Activated naive CD4-positive, alpha-beta T cell treated with anti-CD3 and anti-CD28 coated beads, Interleukin-2, amount 50 U/mL, for 72 hours (primary cell): ENCODE results near the gene MAP9. TPM values are rescaled to one million over a fixed set of nuclear protein-coding genes. Genes with fewer than 3 reads are reported as not detected.
A peak's percentile ranks its signal among the peaks of the same experiment; 100 is the strongest.
"Not testable (repeated sequence)": the region's sequence is repeated elsewhere in the genome, so short reads cannot be mapped to it uniquely, and the experiment has no call there.

ENCODE experiments used
- ATAC-seq, 2 donors: fragments of 150-1000 bp; cut with Tn5 transposase; 2 replicates each; pipeline ENCODE4 v1.10.0; 2021; ENCODE audit warnings: mild to moderate bottlenecking in 2 of 2, moderate library complexity in 2 of 2
- DNase-seq, 2 donors: peaks; one replicate each; pipeline ENCODE4 v3.0.0; 2021 to 2022; ENCODE audit warnings: low spot score in 2 of 2
- H3K27ac Mint-ChIP-seq, 2 donors: one replicate each; pipeline ENCODE4 v1.8.0; 2022; ENCODE audit warnings: mild to moderate bottlenecking in 2 of 2, mixed read lengths in 2 of 2
- H3K36me3 Mint-ChIP-seq, 2 donors: one replicate each; pipeline ENCODE4 v1.8.0; 2022; ENCODE audit warnings: mixed read lengths in 2 of 2
- H3K9me3 Mint-ChIP-seq, 2 donors: one replicate each; pipeline ENCODE4 v1.8.0; 2022; ENCODE audit warnings: mixed read lengths in 2 of 2
- total RNA-seq, 2 donors: library from RNA; stranded (reverse); gene quantifications; one replicate each; pipeline ENCODE4 v1.2.3, GENCODE V29; 2022

MAP9 gene
- total RNA-seq: 1 to 10 TPM; 6.5 to 6.9 TPM

GRCh38 chr4:155376387-155377268, at the start of gene MAP9:
TSS of gene MAP9 (minus strand) at chr4:155376965. CDS start at chr4:155375850, 1,115 bp downstream.
- DNase-seq (peak; percentile 84 to 90), ATAC-seq (peak; percentile 95 to 96)
- no peaks in the 10 kb centered on the region for H3K36me3 Mint-ChIP-seq
- H3K27ac Mint-ChIP-seq: peak within 1 kb of the TSS; percentile 93 to 96
- H3K9me3 Mint-ChIP-seq: no peaks in the 10 kb centered on the region

DNA sequence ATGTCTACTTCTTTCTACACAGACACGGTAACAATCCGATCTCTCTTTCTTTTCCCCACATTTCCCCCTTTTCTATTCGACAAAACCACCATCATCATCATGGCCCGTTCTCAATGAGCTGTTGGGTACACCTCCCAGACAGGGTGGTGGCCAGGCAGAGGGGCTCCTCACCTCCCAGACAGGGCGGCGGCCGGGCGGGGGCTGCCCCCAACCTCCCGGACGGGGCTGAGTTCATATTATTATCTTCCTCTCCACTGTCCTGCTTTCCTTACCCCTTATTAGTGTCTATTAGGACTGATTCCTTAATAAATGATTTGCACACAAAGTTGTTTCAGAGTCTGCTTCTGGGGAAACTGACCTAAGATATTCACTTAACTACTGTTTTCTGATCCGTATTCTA, 48.0 kb upstream of the MAP9 start:
- H3K9me3 Mint-ChIP-seq: peaks cover 5 to 11% of the 10 kb centered on the region in 2 donors
- not testable (repeated sequence) for ATAC-seq, H3K36me3 Mint-ChIP-seq, DNase-seq, H3K27ac Mint-ChIP-seq

- Mint-ChIP-seq H3K9me3 (peaks cover 0 to 11% of the 10 kb centered on the region in 2 donors), H3K36me3 (no peaks in the 10 kb centered on the region), H3K27ac (no peak overlapping the region)
- ATAC-seq (no peak), DNase-seq (no peak)
Observed at GRCh38 chr4:155423671-155424070, 46.9 kb upstream of the MAP9 start.

GRCh38 chr4:155419266-155419665, 42.5 kb upstream of the MAP9 start:
- ATAC-seq (no peak), DNase-seq (no peak)
- no peaks in the 10 kb centered on the region for H3K9me3 Mint-ChIP-seq
- no peaks in the 10 kb centered on the region for H3K36me3 Mint-ChIP-seq
- no peak overlapping the region for H3K27ac Mint-ChIP-seq

DNA sequence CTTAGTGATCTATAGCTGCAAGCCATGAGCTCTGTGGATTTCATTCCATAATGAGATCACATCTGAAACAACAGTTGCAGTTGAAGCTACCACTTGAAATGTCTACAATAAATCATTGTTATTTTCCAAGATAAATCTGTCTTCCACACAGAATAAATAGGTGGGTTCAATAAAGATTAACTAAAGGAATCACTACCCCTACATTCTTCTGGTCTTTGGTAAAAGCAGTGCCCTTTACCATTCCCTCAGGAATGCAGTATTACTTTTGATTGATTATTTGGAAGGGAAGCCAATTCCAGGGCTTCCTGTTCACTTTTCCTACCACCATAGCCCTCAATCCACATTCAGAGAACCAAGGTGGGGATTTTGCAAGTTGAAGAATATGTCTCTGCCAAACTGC, 38.9 kb upstream of the MAP9 start:
- no peak for DNase-seq
- Mint-ChIP-seq H3K27ac (no peak overlapping the region), H3K9me3 (no peaks in the 10 kb centered on the region), H3K36me3 (no peaks in the 10 kb centered on the region)
- no peak for ATAC-seq

DNA sequence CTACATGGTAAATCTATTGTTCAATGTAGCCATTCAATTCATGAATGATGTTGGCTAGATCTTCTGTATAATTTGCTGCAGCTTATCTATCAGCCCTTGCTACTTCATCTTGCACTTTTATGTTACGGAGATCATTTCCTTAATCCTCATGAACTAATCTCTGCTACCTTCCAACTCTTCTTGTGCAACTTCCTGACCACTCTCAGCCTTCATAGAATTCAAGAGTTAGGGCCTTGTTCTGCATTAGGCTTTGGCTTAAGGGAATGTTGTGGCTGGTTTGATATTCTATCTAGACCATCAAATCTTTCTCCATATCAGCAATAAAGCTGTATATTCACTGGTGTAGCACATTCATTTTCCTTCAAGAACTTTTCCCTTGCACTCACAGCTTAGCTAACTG, 36.7 kb upstream of the MAP9 start:
- H3K9me3 Mint-ChIP-seq: no peaks in the 10 kb centered on the region
- H3K27ac Mint-ChIP-seq: no peak overlapping the region
- ATAC-seq: no peak
- no peaks in the 10 kb centered on the region for H3K36me3 Mint-ChIP-seq
- DNase-seq: no peak

GRCh38 chr4:155411546-155411945, 34.8 kb upstream of the MAP9 start:
- Mint-ChIP-seq H3K9me3 (no peaks in the 10 kb centered on the region), H3K36me3 (no peaks in the 10 kb centered on the region), H3K27ac (no peak overlapping the region)
- no peak for DNase-seq
- no peak for ATAC-seq

DNA sequence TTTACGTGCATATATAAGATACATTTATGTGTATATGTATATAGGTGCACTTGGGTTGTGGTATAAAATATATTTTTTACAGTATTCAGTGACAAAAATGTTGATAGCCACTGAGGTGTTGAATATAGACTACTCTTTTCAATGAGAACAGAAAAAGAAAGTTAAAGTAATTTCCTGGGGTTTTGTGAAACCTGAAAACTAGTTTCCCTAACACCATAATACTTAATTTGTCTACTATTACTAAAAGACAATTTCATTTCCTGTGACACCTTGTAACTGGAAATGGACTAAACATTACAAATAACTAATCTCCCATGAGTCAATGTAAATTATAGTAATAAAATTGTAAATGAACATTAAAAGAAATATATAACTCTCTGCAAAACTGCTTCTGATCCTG, 32.0 kb upstream of the MAP9 start:
- DNase-seq: no peak
- H3K9me3 Mint-ChIP-seq: no peaks in the 10 kb centered on the region
- ATAC-seq: no peak
- no peaks in the 10 kb centered on the region for H3K36me3 Mint-ChIP-seq
- H3K27ac Mint-ChIP-seq: no peak overlapping the region

DNA sequence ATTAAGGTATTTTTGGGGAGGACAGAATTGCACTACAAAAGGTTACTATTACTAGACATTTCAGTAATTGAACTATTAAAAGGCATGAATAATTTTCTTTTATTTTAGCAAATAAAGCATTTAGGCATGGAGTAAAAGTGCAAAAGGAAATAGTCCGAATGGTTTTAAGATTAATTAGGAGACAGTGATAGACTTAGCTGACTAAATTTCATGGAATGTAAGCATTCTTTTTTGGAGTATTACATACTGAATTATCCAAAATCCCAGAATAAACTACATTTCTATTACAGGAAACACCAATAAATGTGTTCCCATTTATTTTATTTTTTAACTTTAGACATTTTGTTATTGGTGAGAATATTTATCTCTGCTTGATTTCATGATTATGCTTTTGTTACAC, 30.7 kb upstream of the MAP9 start:
- H3K9me3 Mint-ChIP-seq: no peaks in the 10 kb centered on the region
- no peak overlapping the region for H3K27ac Mint-ChIP-seq
- DNase-seq (no peak), ATAC-seq (no peak)
- no peaks in the 10 kb centered on the region for H3K36me3 Mint-ChIP-seq

DNA sequence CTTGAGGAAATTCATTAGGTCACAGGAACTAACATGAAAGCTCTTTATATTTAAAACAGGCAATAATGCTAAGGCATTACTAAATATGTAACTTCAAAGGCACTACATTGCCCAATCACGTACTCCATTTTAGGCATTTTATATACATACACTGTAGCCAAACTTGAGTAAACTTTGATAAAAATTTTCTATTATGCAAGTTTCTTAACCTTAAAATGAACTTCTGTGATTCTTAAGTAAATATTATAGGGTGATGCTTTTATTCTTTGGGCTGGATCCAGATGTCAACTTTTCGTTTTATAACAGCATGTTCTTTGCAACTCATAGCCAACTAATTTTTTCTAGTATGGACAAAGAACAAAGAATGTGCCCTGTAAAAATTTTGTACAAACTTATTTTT, 28.3 kb upstream of the MAP9 start:
- DNase-seq: no peak
- no peak for ATAC-seq
- Mint-ChIP-seq H3K9me3 (no peaks in the 10 kb centered on the region), H3K27ac (no peak overlapping the region), H3K36me3 (no peaks in the 10 kb centered on the region)

DNA sequence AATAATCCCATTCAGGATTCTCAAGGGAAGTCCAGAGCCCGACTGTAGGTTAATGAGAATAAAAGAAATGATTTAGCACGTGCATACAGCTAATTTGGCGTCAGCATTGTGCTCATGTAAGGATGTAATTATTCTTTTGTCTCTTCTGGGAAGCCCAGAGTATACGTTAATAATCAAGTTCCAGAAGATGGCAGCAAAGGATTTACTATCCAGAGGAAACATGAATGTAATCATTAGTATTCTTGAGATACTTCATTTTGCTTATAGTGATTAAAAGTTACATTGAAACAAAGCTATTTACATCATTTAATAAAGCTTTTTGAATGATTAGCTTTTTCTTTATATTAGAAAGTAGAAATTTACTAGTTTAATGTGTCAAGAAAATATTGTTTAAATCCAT, 27.1 kb upstream of the MAP9 start:
- Mint-ChIP-seq H3K36me3 (no peaks in the 10 kb centered on the region), H3K9me3 (no peaks in the 10 kb centered on the region), H3K27ac (no peak overlapping the region)
- DNase-seq (no peak), ATAC-seq (no peak)

DNA sequence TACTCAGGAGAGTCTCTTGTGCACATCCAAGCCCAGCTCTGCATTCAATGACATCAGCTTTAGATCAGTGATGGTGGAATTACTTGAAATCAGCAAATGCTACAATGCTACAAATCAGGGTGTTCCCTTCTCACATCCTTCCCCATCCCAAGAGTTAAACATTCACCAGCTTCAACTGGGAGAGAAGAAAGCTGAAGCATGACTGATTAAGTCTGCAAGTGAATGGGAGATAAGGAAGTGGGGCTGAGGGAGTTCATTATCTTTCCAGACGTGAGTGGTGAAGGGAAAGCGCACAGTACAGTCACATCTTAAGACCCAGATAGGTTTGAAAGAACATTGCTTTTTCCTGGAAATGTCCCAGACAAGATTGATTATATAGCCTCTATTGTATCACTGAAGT, 26.2 kb upstream of the MAP9 start:
- Mint-ChIP-seq H3K36me3 (no peaks in the 10 kb centered on the region), H3K9me3 (no peaks in the 10 kb centered on the region)

DNA sequence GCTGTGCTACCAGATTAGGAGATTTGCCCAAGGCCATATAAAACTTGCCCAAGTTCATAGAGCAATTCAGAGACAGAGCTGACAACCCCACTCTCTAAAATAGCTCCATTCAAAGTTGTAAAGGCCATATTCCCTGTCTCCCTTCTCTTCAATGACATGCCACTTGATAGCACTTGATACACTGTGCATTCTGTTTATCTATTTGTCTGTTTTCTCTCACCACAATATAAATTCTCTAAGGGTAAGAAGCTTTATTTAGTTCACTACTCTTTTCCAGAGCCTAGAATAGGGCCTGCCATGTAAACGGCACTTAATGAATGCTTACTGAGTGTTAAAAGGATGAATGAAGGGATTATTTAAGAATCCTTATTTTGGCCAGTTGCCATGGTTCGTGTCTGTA, 24.1 kb upstream of the MAP9 start:
- no peaks in the 10 kb centered on the region for H3K36me3 Mint-ChIP-seq
- ATAC-seq (no peak), DNase-seq (no peak)
- no peaks in the 10 kb centered on the region for H3K9me3 Mint-ChIP-seq
- no peak overlapping the region for H3K27ac Mint-ChIP-seq

More for the DNA sequence above, 26.2 kb upstream of the MAP9 start:
- DNase-seq: no peak
- H3K27ac Mint-ChIP-seq: no peak overlapping the region
- ATAC-seq: no peak

DNA sequence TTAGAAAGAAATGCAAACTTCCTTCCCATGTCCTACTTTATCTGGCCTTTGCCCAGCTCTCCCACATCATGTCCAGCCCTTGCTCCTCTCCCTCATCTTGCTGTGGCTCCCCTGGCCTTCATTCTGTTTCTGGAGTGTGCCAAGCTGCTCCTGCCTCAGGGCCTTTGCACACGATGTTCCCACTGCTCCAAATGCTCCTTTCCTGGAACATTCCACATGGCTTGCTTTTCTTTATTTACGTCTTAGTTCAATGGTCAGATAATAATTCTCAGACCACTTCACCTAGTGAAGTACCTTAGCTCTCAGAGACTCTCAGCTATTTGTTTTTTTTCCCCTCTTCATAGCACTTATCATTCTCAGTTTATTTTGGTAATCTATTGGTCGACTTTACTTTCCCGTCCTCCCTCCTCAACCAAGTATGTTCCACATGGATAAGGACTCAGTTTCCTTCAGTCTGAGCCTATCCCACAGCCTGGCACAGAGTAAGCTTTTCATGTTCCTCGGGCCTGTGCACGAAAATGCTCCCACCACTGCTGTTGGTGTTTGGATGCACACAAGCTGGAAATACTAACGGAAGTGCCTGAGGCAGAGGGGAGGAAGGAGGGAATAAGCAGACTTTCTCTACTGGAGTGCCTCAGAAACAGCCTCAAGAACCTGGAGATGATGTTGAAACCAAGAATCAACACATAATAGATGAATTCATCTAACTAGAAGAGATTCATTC, 23.4 kb upstream of the MAP9 start:
- Mint-ChIP-seq H3K36me3 (no peaks in the 10 kb centered on the region), H3K9me3 (no peaks in the 10 kb centered on the region), H3K27ac (no peak overlapping the region)
- DNase-seq (no peak), ATAC-seq (no peak)

GRCh38 chr4:155392481-155393184, 15.9 kb upstream of the MAP9 start:
- no peaks in the 10 kb centered on the region for H3K9me3 Mint-ChIP-seq
- no peak overlapping the region for H3K27ac Mint-ChIP-seq
- no peaks in the 10 kb centered on the region for H3K36me3 Mint-ChIP-seq
- ATAC-seq (no peak), DNase-seq (no peak)

DNA sequence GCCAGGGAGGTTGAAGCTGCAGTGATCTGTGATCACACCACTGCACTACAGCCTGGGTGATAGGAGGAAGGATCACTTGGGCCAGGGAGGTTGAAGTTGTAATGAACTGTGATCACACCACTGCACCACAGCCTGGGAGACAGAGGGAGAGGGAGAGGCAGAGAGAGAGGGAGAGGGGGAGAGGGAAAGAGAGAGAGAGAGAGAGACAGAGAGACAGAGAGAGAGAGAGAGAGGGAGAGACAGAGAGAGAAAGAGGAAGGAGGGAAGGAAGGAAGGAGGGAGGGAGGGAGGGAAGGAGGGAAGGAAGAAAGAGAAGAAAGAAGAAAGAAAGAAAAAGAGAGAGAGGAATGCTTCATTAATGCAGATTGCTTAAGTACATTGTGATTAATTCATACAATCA, 15.2 kb upstream of the MAP9 start:
- Mint-ChIP-seq H3K9me3 (no peaks in the 10 kb centered on the region), H3K27ac (no peak overlapping the region), H3K36me3 (no peaks in the 10 kb centered on the region)
- ATAC-seq (no peak), DNase-seq (no peak)

GRCh38 chr4:155388162-155388561, 11.4 kb upstream of the MAP9 start:
- Mint-ChIP-seq H3K9me3 (no peaks in the 10 kb centered on the region), H3K27ac (no peak overlapping the region), H3K36me3 (no peaks in the 10 kb centered on the region)
- ATAC-seq: no peak
- no peak for DNase-seq
